Fibroblast of the conjunctiva (primary cell): ENCODE results near the gene SSX4.
"Not testable (repeated sequence)": the region's sequence is repeated elsewhere in the genome, so short reads cannot be mapped to it uniquely, and the experiment has no call there.

ENCODE experiments used
- DNase-seq: peaks from one replicate; pipeline ENCODE4 v3.0.0-alpha.2; 2010; ENCODE audit warnings: low read depth

Gene SSX4

DNA sequence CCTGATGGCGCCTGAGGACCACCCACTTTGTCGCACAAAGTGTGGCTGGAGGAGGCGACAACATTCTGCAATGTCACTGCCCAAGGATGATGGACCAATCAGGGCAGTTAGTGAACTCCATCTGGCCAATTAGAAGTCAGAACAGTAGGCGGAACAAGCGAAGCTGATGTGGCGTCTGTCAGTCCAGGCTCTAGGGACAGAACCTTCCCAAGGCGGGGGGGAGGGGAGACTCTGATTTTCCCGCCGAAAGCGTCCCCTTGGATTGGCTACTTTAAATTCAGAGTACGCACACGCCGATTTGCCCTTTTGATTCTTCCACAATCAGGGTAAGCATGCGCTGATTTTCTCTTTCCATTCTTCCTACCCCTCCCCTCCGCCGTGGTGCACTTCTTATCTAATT is at the start of gene SSX4:
TSS of gene SSX4 (plus strand) at position 301 of the 400 bp plus-strand sequence. CDS start 515 bp downstream, outside the sequence.
- DNase-seq, result not testable (repeated sequence)

DNA sequence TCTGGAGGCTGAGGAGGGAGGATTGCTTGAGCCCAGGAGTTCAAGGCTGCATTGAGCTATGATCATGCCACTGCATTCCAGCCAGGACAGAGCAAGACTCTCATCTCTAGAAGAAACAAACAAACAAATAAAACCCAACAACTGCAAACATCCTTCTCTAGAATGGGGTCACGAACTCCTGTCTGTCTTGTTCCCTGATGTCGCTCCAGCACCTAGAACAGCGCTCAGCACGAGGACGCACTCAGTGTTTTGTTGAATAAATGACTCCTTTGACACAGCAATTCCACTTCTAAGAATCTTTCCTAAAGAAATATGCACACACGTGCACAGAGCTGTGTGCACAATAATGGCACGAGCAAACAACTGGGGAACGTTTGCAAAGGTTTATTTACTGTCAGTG is 37.3 kb upstream of the SSX4 start:
- not testable (repeated sequence) for DNase-seq

GRCh38 chrX:48356315-48357094 is 26.8 kb upstream of the SSX4 start, which contains the start of gene SSX3:
SSX3 (minus strand) TSS chrX:48356703; CDS start chrX:48355249, 1,454 bp downstream.
- not testable (repeated sequence) for DNase-seq

GRCh38 chrX:48357681-48358080 is 25.7 kb upstream of the SSX4 start:
- DNase-seq, result no peak

DNA sequence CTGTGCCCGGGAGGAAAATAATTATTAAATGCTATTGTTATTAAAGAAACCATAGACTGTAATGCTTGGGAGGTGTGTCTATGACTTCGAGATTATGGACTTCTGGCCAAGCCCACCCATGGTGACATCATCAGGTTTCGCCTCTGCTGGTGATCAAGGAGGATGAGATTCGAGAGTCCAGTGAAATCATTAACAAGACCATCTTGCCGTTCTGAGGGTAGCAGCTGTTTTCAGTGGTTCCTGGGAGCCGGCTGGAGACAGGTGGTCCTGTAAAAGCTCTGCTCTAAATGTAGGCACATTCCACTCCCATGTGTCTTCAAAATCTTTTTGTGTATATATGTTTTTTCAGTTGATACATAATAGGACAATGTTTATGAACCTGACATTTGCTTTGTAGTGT is 24.1 kb upstream of the SSX4 start:
- not testable (repeated sequence) for DNase-seq

- DNase-seq, result not testable (repeated sequence)
Measured at GRCh38 chrX:48367717-48368408, 15.5 kb upstream of the SSX4 start.

DNA sequence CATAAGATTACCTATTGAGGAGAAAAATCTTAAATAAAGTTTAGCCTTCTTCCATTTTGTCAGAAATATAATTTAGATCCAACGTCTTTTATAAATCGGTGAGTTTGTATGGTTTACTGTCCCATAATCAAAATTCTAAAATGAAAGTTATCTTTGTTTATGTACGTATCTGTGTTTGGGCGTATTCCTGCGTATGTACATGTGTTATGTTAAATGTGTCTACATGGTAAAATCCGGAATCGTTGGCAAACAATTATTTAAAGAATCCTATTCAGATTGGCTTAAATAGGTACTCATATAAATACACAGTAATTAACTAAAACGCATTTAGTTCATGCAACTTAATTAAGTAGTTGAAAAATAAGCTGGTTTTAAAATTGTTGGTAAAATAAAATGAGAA is 12.9 kb upstream of the SSX4 start:
- DNase-seq, result not testable (repeated sequence)

GRCh38 chrX:48396931-48397330 is 13.6 kb downstream of the SSX4 start:
- not testable (repeated sequence) for DNase-seq

DNA sequence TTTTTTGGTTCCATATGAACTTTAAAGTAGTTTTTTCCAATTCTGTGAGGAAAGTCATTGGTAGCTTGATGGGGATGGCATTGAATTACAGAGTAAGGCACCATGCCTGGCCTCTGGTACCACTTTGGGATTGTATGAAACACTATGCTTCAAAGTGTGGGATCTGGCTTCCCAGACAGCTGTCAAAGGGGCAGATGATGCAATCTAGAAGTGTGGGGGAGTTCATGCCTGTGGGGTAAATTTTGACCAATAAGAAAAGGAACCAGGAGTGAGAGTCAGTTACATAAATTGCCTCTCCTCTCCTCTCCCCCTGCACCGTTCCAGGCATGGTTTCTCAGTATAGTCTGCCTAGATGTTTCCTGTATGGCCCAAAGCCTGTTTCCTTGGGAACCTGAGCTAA is 14.5 kb downstream of the SSX4 start:
- not testable (repeated sequence) for DNase-seq

DNA sequence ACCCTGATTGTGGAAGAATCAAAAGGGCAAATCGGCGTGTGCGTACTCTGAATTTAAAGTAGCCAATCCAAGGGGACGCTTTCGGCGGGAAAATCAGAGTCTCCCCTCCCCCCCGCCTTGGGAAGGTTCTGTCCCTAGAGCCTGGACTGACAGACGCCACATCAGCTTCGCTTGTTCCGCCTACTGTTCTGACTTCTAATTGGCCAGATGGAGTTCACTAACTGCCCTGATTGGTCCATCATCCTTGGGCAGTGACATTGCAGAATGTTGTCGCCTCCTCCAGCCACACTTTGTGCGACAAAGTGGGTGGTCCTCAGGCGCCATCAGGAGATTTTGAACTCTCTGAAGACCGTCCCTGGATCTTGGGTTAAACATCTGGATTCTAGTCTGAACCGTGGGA is 28.5 kb downstream of the SSX4 start, which contains the start of gene SSX4B:
TSS of gene SSX4B (minus strand) at position 101 of the 400 bp plus-strand sequence. CDS start 588 bp downstream, outside the sequence.
- not testable (repeated sequence) for DNase-seq

DNA sequence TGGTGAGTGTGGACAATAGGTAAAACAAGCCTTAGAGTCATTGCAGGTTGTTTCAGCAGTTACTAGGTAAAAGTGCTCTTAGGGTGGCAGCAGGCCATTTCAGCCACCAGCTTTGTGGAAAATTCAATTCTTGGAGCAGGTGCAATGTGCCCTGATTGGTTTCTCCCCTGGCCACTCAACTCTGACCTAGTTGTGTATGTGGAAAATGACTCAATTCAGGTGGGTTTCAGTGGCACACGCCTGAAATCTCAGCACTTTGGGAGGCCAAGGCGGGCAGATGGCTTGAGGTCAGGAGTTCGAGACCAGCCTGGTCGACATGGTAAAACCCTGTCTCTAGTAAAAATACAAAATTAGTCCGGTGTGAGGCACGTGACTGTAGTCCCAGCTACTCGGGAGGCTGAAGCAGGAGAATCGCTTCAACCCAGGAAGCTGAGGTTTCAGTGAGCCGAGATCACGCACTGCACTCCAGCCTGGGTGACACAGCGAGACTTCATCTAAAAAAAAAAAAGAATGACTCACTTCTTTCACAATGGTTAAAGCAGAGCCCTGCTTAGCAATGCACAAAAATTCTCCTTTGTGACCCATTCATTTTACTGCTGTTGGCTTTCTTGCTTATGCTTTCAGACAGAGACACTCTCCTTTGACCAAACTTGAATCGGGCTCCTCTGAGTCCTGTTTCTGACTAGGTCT is 43.8 kb downstream of the SSX4 start:
- not testable (repeated sequence) for DNase-seq

DNA sequence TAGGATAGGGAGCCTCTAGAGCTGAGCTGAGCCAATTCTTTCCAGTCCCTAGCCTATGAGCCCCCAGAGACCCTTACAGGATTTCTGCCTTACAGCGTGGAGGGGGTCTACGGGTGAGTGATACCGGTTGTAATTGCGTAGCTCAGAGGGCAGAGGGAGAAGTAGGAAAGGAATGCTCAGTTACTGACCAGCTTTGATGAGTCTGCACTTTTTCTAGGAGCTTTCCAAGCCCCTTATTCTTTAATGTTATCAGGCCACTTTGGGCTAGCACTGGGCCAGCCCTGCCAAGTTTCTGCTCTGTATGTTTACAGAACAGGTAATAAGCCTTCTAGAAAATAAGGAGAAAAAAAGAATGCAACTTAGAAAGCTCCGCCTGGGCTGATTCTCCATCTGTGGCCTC is 46.3 kb downstream of the SSX4 start:
- not testable (repeated sequence) for DNase-seq

DNA sequence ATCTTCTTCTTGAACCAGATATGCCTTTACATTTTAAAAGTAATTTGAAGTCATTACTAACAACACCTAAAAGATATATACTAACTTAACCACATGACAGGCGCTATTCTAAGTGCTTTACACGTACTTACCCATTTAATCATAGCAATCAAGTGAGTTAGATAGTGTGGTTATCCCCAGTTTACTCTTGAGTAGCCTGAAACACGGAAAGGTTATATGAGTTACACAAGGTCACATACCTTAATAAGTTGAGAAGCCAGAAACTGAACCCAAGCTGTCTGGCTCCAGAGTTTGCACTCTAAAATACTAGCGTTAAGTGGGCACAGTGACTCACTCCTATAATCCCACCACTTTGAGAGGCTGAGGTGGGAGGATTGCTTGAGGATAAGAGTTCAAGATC is 46.8 kb downstream of the SSX4 start:
- DNase-seq, result not testable (repeated sequence)

DNA sequence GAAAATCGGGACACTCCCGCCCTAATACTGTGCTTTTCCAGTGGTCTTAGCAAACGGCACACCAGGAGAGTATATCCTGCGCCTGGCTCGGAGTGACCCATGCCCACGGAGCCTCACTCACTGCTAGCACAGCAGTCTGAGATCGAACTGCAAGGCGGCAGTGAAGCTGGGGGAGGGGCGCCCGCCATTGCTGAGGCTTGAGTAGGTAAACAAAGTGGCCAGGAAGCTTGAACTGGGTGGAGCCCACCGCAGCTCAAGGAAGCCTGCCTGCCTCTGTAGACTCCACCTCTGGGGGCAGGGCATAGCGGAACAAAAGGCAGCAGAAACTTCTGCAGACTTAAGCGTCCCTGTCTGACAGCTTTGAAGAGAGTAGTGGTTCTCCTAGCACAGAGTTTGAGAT is 50.4 kb downstream of the SSX4 start:
- not testable (repeated sequence) for DNase-seq
